Stomach (tissue), 4 donors: Measurements from ENCODE around the gene AFDN.

Experiments
- CTCF ChIP-seq, 7 experiments: fragments of 450-650 bp in 4 of 7; fragments of 200-600 bp in 3 of 7; sonication (generic) in 3 of 7; IDR thresholded peaks; one replicate each; pipeline ENCODE4 v1.5.1; 2016 to 2019; ENCODE audit warnings: antibody characterized with exemption in 7 of 7, control low read depth in 2 of 7, mild to moderate bottlenecking in 1 of 7
- EP300 ChIP-seq: sonication (generic); formaldehyde crosslinking; IDR thresholded peaks from one replicate; pipeline ENCODE4 v1.6.1; 2017; ENCODE audit warnings: antibody characterized with exemption
- POLR2AphosphoS5 ChIP-seq, 3 donors: sonication (generic); formaldehyde crosslinking; IDR thresholded peaks; one replicate each; pipeline ENCODE4 v1.6.1; 2016; ENCODE audit warnings: antibody characterized with exemption in 3 of 3

DNA sequence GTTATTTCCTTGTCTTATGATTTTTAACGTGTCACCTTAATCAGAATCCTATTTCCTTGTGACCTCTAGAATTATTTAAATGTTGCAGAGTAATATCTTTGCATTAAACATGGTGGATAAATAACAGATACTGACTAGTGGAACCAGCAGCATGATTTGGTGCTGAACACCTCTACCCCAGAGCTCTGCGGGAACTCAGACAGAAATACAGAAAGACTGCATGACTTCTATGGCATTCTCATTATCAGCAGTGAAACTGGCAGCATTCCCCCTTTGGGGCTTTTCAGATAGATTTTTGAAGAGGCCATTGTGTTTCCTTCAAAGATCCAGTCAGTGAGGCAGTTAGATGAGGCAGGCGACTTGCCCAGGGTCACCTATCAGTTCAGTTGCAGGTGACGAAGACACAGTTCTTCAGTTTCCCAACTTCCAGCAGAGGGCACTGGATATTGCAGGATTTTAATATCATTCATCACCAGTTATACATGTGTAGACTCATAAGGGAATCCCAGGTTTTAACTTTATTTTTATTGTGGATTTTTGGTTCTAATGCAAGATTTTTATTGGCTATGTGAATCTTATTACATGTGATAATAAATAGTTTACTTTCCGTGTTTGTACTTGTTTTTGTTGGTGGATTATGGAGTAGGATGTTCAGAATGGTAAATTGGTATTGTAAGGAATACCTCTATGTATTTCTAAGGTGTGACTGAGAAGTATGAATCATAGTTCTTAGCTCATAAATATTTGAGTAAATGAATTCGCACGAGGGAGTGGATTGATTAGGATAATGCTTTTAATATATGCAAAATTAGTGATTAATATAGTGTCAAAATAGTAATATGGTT lies 81.3 kb downstream of the AFDN start:
- peak in 4 of 7 experiments; percentile 8 to 49 (median 24) for TF ChIP-seq CTCF (IDR thresholded peaks at IDR 0.05)
- no peak for TF ChIP-seq POLR2AphosphoS5 (IDR thresholded peaks at IDR 0.05)
- TF ChIP-seq EP300, result no peak
